DMS114 treated with DMSO at 0.1 percent for 48 hours (cell line): ENCODE results near the gene NDUFC1.
"Not testable (repeated sequence)": the region's sequence is repeated elsewhere in the genome, so short reads cannot be mapped to it uniquely, and the experiment has no call there.

Experiments
- DNase-seq: peaks from one replicate; lab custom pipeline; 2025; ENCODE audit not compliant: unreplicated experiment; lab: John Stamatoyannopoulos, UW

Gene NDUFC1

GRCh38 chr4:139299536-139299935 lies 2.7 kb downstream of the NDUFC1 start:
- no peak for DNase-seq

- DNase-seq: no peak
These were observed 5.3 kb downstream of the NDUFC1 start for GRCh38 chr4:139297001-139297410.

- no peak for DNase-seq
These were observed 6.4 kb downstream of the NDUFC1 start for GRCh38 chr4:139295942-139296299.

GRCh38 chr4:139295206-139295941 lies 6.9 kb downstream of the NDUFC1 start:
- peak; percentile 84 for DNase-seq

- no peak for DNase-seq
These were observed 16.0 kb downstream of the NDUFC1 start for GRCh38 chr4:139286186-139286698.

- DNase-seq: no peak
These were observed 19.6 kb downstream of the NDUFC1 start for GRCh38 chr4:139282721-139283075.

GRCh38 chr4:139282065-139282720 lies 20.1 kb downstream of the NDUFC1 start:
- DNase-seq: no peak

- DNase-seq: peak; percentile 8
These were observed 22.3 kb downstream of the NDUFC1 start, which contains the start of gene MGARP for GRCh38 chr4:139279760-139280620. Gene MGARP, minus strand, starts transcription at chr4:139280225. Its CDS starts 67 bp downstream, at chr4:139280158.

- DNase-seq: no peak
These were observed 23.1 kb downstream of the NDUFC1 start for GRCh38 chr4:139278912-139279759.

GRCh38 chr4:139278485-139278884 lies 23.8 kb downstream of the NDUFC1 start:
- DNase-seq: no peak

- no peak for DNase-seq
These were observed 27.0 kb downstream of the NDUFC1 start for GRCh38 chr4:139275281-139275735.

GRCh38 chr4:139274790-139275189 lies 27.5 kb downstream of the NDUFC1 start:
- DNase-seq: no peak

- no peak for DNase-seq
These were observed 28.4 kb downstream of the NDUFC1 start for GRCh38 chr4:139273835-139274234.

- DNase-seq: no peak
These were observed 35.0 kb downstream of the NDUFC1 start for GRCh38 chr4:139267301-139267700.

- DNase-seq: no peak
These were observed 35.6 kb downstream of the NDUFC1 start for GRCh38 chr4:139266583-139267257.

- DNase-seq: no peak
These were observed 36.1 kb downstream of the NDUFC1 start for GRCh38 chr4:139266208-139266582.

- DNase-seq: no peak
These were observed 36.6 kb downstream of the NDUFC1 start for GRCh38 chr4:139265654-139266053.

GRCh38 chr4:139256349-139256748 lies 45.9 kb downstream of the NDUFC1 start:
- no peak for DNase-seq

- DNase-seq: not testable (repeated sequence)
These were observed 46.7 kb downstream of the NDUFC1 start for GRCh38 chr4:139255581-139255980.

- no peak for DNase-seq
These were observed 48.6 kb downstream of the NDUFC1 start for GRCh38 chr4:139253713-139254112.
